Measurements from ENCODE around the gene GSDME.

- TF ChIP-seq CTCF (IDR thresholded peaks at IDR 0.05) (no peak), POLR2A (IDR thresholded peaks at IDR 0.05; ENCODE audit: low read length) (no peak), MAZ (IDR thresholded peaks at IDR 0.05; ENCODE audit: borderline replicate concordance, low read depth, low read length) (no peak), USF2 (IDR thresholded peaks at IDR 0.05) (no peak), ZFP36 (IDR thresholded peaks at IDR 0.05; ENCODE audit: borderline replicate concordance, partially characterized antibody) (no peak), REST (IDR thresholded peaks at IDR 0.05) (no peak), CEBPB (IDR thresholded peaks at IDR 0.05) (no peak), RFX5 (IDR thresholded peaks at IDR 0.05) (no peak), JUN (IDR thresholded peaks at IDR 0.05) (no peak), POLR2AphosphoS2 (conservative IDR thresholded peaks at IDR 0.05; ENCODE audit: low read length) (no peak)
These were observed 97.8 kb downstream of the GSDME start for GRCh38 chr7:24659505-24659904.
